Non-pigmented ciliary epithelial cell (primary cell): ENCODE measurements around the gene PKP4.
"Not testable (repeated sequence)": the region's sequence is repeated elsewhere in the genome, so short reads cannot be mapped to it uniquely, and the experiment has no call there.

ENCODE experiments used
- DNase-seq: peaks from one replicate; pipeline ENCODE4 v3.0.0-alpha.2; 2010; ENCODE audit warnings: low read depth

PKP4 gene

GRCh38 chr2:158677542-158677941 lies 220.8 kb downstream of the PKP4 start:
- DNase-seq, result no peak

- DNase-seq, result no peak
Observed at GRCh38 chr2:158681816-158682215, 225.1 kb downstream of the PKP4 start.

GRCh38 chr2:158685646-158686045 lies 228.9 kb downstream of the PKP4 start:
- no peak for DNase-seq

GRCh38 chr2:158686210-158686691 lies 229.5 kb downstream of the PKP4 start:
- DNase-seq, result no peak

GRCh38 chr2:158687315-158687714 lies 230.6 kb downstream of the PKP4 start:
- DNase-seq, result no peak

GRCh38 chr2:158688721-158689120 lies 232.0 kb downstream of the PKP4 start:
- DNase-seq, result no peak

GRCh38 chr2:158689391-158689790 lies 232.6 kb downstream of the PKP4 start:
- no peak for DNase-seq

GRCh38 chr2:158690823-158691222 lies 234.1 kb downstream of the PKP4 start:
- no peak for DNase-seq

GRCh38 chr2:158691619-158692018 lies 234.9 kb downstream of the PKP4 start:
- no peak for DNase-seq

- no peak for DNase-seq
Observed at GRCh38 chr2:158692372-158693103, 235.8 kb downstream of the PKP4 start.

- DNase-seq, result no peak
Observed at GRCh38 chr2:158693476-158693875, 236.7 kb downstream of the PKP4 start.

- no peak for DNase-seq
Observed at GRCh38 chr2:158695305-158695704, 238.6 kb downstream of the PKP4 start.

GRCh38 chr2:158695744-158696143 lies 239.0 kb downstream of the PKP4 start:
- not testable (repeated sequence) for DNase-seq

GRCh38 chr2:158699323-158699722 lies 242.6 kb downstream of the PKP4 start:
- DNase-seq, result no peak

- DNase-seq, result no peak
Observed at GRCh38 chr2:158701101-158701500, 244.3 kb downstream of the PKP4 start.

- DNase-seq, result no peak
Observed at GRCh38 chr2:158702740-158703139, 246.0 kb downstream of the PKP4 start.

- DNase-seq, result not testable (repeated sequence)
Observed at GRCh38 chr2:158704724-158705465, 248.1 kb downstream of the PKP4 start.

- no peak for DNase-seq
Observed at GRCh38 chr2:158712791-158713522, 256.2 kb downstream of the PKP4 start.

- no peak for DNase-seq
Observed at GRCh38 chr2:158713523-158714138, 256.9 kb downstream of the PKP4 start.

- DNase-seq, result no peak
Observed at GRCh38 chr2:158714420-158714819, 257.7 kb downstream of the PKP4 start.

- no peak for DNase-seq
Observed at GRCh38 chr2:158715357-158715756, 258.6 kb downstream of the PKP4 start.

- no peak for DNase-seq
Observed at GRCh38 chr2:158716121-158716791, 259.5 kb downstream of the PKP4 start.
